Small intestine (tissue), 7 donors: ENCODE data around the gene NR0B2. TPM values are rescaled to one million over a fixed set of nuclear protein-coding genes. Genes with fewer than 3 reads are reported as not detected.
A peak's percentile ranks its signal among the peaks of the same experiment; 100 is the strongest.

Experiments used
- DNase-seq, 2 donors: peaks; one replicate each; pipeline versions ENCODE4 v3.0.0 to v3.0.0-alpha.2; 2013
- FAIRE-seq: peaks from 2 replicates; lab custom pipeline; 2012; peaks lifted over from hg19 to GRCh38; lab: Jason Lieb, UNC
- H3K27ac ChIP-seq, 3 donors: one replicate each; pipeline ENCODE4 v1.5.1; 2013; ENCODE audit warnings: low read length in 2 of 3, mild to moderate bottlenecking in 2 of 3, control low read depth in 1 of 3, inconsistent platforms in 1 of 3, low read depth in 1 of 3, moderate library complexity in 1 of 3
- H3K27me3 ChIP-seq, 3 donors: one replicate each; pipeline ENCODE4 v1.6.1; 2013; ENCODE audit warnings: low read length in 3 of 3, inconsistent platforms in 1 of 3; ENCODE audit not compliant: control insufficient read depth in 3 of 3, insufficient read depth in 3 of 3
- H3K36me3 ChIP-seq, 3 donors: one replicate each; pipeline ENCODE4 v1.6.1; 2013; ENCODE audit warnings: low read length in 3 of 3, inconsistent platforms in 1 of 3, low read depth in 1 of 3, mild to moderate bottlenecking in 1 of 3, moderate library complexity in 1 of 3; ENCODE audit not compliant: control insufficient read depth in 3 of 3, insufficient read depth in 2 of 3
- H3K4me1 ChIP-seq, 3 donors: one replicate each; pipeline ENCODE4 v1.6.1; 2013; ENCODE audit warnings: low read length in 2 of 3, inconsistent platforms in 1 of 3, low read depth in 1 of 3, mild to moderate bottlenecking in 1 of 3, moderate library complexity in 1 of 3; ENCODE audit not compliant: control insufficient read depth in 3 of 3, insufficient read depth in 2 of 3
- H3K4me3 ChIP-seq, 3 donors: one replicate each; pipeline ENCODE4 v1.5.1; 2013; ENCODE audit warnings: low read length in 3 of 3, control low read depth in 1 of 3, inconsistent platforms in 1 of 3, low read depth in 1 of 3, mild to moderate bottlenecking in 1 of 3, moderate library complexity in 1 of 3
- H3K9me3 ChIP-seq, 2 donors: one replicate each; pipeline ENCODE4 v1.6.1; 2013; ENCODE audit warnings: low read depth in 1 of 2, low read length in 1 of 2; ENCODE audit not compliant: control insufficient read depth in 2 of 2, insufficient read depth in 1 of 2
- WGBS, 3 donors: extraction: QIAGEN DNeasy Blood & Tissue Kit; methylation state at CpG; one replicate each; pipeline ENCODE4 v1.1.7; 2013; 5-methylcytosine and 5-hydroxymethylcytosine counted together
- polyA plus RNA-seq, 4 donors: library from polyadenylated mRNA; stranded (reverse) in 3 of 4; unstranded in 1 of 4; fragments of 200-250 nt in 3 of 4; fragments of 120-200 nt in 1 of 4; gene quantifications; one replicate each; pipeline versions ENCODE4 v1.2.1 to v1.2.3, GENCODE V29; 2013
- donor health status: healthy with polysubstance abuse.
- donor health status: control.
- donor health status: control.
- donor health status: Bipolar disorder and iron deficiency.
- donor health status: healthy.

Gene NR0B2
- polyA plus RNA-seq, 4 donors, result 54.9 to 443 (median 216) TPM

- Histone ChIP-seq H3K4me3 (peak overlapping the region in 2 of 3 donors; percentile 75 to 84), H3K9me3 (no peaks in the 10 kb centered on the region), H3K36me3 (peaks cover 0 to 41% (median 3%) of the 10 kb centered on the region in 3 donors), H3K27me3 (no peaks in the 10 kb centered on the region), H3K27ac (peak overlapping the region; percentile 27 to 100 (median 96)), H3K4me1 (peaks cover 0 to 45% (median 0%) of the 10 kb centered on the region in 3 donors)
- 29 to 71% (median 31%) methylated on average over 7 to 8 of the region's 8 CpGs for WGBS, 3 donors
- FAIRE-seq, result no peak
- DNase-seq, result peak in 1 of 2 donors; percentile 41
These were observed 2.2 kb downstream of the NR0B2 start for GRCh38 chr1:26911399-26912146.

GRCh38 chr1:26910343-26911160, 3.2 kb downstream of the NR0B2 start:
- no peaks in the 10 kb centered on the region for H3K9me3 ChIP-seq
- FAIRE-seq (no peak), DNase-seq (peak; percentile 71 to 77)
- WGBS, 3 donors, result 19 to 54% (median 30%) methylated on average over 4 of the region's 4 CpGs
- peak overlapping the region in 2 of 3 donors; percentile 96 to 100 for H3K27ac ChIP-seq
- H3K4me1 ChIP-seq, result peaks cover 0 to 44% (median 0%) of the 10 kb centered on the region in 3 donors
- peak overlapping the region in 2 of 3 donors; percentile 75 to 84 for H3K4me3 ChIP-seq
- H3K36me3 ChIP-seq, result peaks cover 0 to 41% (median 3%) of the 10 kb centered on the region in 3 donors
- H3K27me3 ChIP-seq, result no peaks in the 10 kb centered on the region

- peaks cover 0 to 41% (median 3%) of the 10 kb centered on the region in 3 donors for H3K36me3 ChIP-seq
These were observed 3.8 kb downstream of the NR0B2 start for GRCh38 chr1:26909951-26910342.

GRCh38 chr1:26907071-26907917, 6.5 kb downstream of the NR0B2 start:
- WGBS, 3 donors, result 17 to 54% (median 32%) methylated on average over 6 of the region's 6 CpGs
- DNase-seq, result peak; percentile 72 to 97
- Histone ChIP-seq H3K4me1 (peaks cover 0 to 41% (median under 1%) of the 10 kb centered on the region in 3 donors), H3K27me3 (no peaks in the 10 kb centered on the region), H3K27ac (peak overlapping the region in 2 of 3 donors; percentile 63 to 77), H3K4me3 (no peak overlapping the region), H3K36me3 (peaks cover 0 to 35% (median 3%) of the 10 kb centered on the region in 3 donors), H3K9me3 (no peaks in the 10 kb centered on the region)
- no peak for FAIRE-seq

More at GRCh38 chr1:26909951-26910342, 3.8 kb downstream of the NR0B2 start:
- H3K27me3 ChIP-seq, result no peaks in the 10 kb centered on the region
- H3K4me1 ChIP-seq, result peaks cover 0 to 41% (median 0%) of the 10 kb centered on the region in 3 donors
- peak overlapping the region in 2 of 3 donors; percentile 60 to 96 for H3K27ac ChIP-seq
- WGBS, 3 donors, result 47 to 68% (median 56%) methylated on average over 3 of the region's 3 CpGs
- FAIRE-seq (no peak), DNase-seq (no peak)
- no peaks in the 10 kb centered on the region for H3K9me3 ChIP-seq
- no peak overlapping the region for H3K4me3 ChIP-seq

GRCh38 chr1:26900815-26901511, 12.8 kb downstream of the NR0B2 start:
- Histone ChIP-seq H3K4me3 (peak overlapping the region in 2 of 3 donors; percentile 73 to 88), H3K27ac (peak overlapping the region in 2 of 3 donors; percentile 61 to 83), H3K27me3 (no peaks in the 10 kb centered on the region), H3K9me3 (no peaks in the 10 kb centered on the region), H3K36me3 (peaks cover 0 to 21% (median 6%) of the 10 kb centered on the region in 3 donors), H3K4me1 (peaks cover 3 to 22% (median 3%) of the 10 kb centered on the region in 3 donors)
- no peak for FAIRE-seq
- 63 to 64% (median 64%) methylated on average over 15 to 18 of the region's 18 CpGs for WGBS, 3 donors
- DNase-seq, result no peak

- Histone ChIP-seq H3K27ac (peak within 1 kb of the TSS; percentile 61 to 86 (median 83)), H3K4me3 (peak within 1 kb of the TSS; percentile 62 to 88 (median 73)), H3K36me3 (peaks cover 0 to 27% (median 6%) of the 10 kb centered on the region in 3 donors), H3K4me1 (peaks cover 3 to 16% (median 3%) of the 10 kb centered on the region in 3 donors), H3K27me3 (no peaks in the 10 kb centered on the region), H3K9me3 (no peaks in the 10 kb centered on the region)
- 0 to 1% (median 0%) methylated on average over 50 of the region's 50 CpGs for whole genome bisulfite sequencing, 3 donors
- DNase-seq (peak; percentile 93 to 97), FAIRE-seq (no peak)
These were observed 13.6 kb downstream of the NR0B2 start, which contains the start of gene GPATCH3 for GRCh38 chr1:26900001-26900814. Gene GPATCH3 (minus strand): TSS chr1:26900467. CDS start chr1:26900442, 25 bp downstream.

GRCh38 chr1:26897351-26897750, 16.4 kb downstream of the NR0B2 start:
- WGBS, 3 donors, result 91 to 96% (median 93%) methylated on average over 9 of the region's 9 CpGs
- FAIRE-seq, result no peak

More at GRCh38 chr1:26897351-26897750, 16.4 kb downstream of the NR0B2 start:
- Histone ChIP-seq H3K27ac (no peak overlapping the region), H3K27me3 (no peaks in the 10 kb centered on the region), H3K4me3 (no peak overlapping the region), H3K36me3 (peaks cover 3 to 55% (median 14%) of the 10 kb centered on the region in 3 donors), H3K4me1 (peaks cover 3 to 10% (median 3%) of the 10 kb centered on the region in 3 donors), H3K9me3 (no peaks in the 10 kb centered on the region)
- no peak for DNase-seq
